ELR (cell line): ENCODE results near the gene INPP4A.

Experiments used
- DNase-seq: peaks from one replicate; pipeline ENCODE4 v3.0.0-alpha.2; 2015; ENCODE audit warnings: low read depth

INPP4A gene

GRCh38 chr2:98496750-98497493, 52.3 kb downstream of the INPP4A start:
- DNase-seq, result no peak

- no peak for DNase-seq
Observed at GRCh38 chr2:98498703-98499440, 54.2 kb downstream of the INPP4A start.

- DNase-seq, result no peak
Observed at GRCh38 chr2:98500561-98500960, 55.9 kb downstream of the INPP4A start.

- DNase-seq, result no peak
Observed at GRCh38 chr2:98501223-98501622, 56.6 kb downstream of the INPP4A start.

GRCh38 chr2:98501876-98502275, 57.2 kb downstream of the INPP4A start:
- no peak for DNase-seq

GRCh38 chr2:98502556-98503335, 58.1 kb downstream of the INPP4A start:
- peak; percentile 52 for DNase-seq

- no peak for DNase-seq
Observed at GRCh38 chr2:98503481-98504105, 58.9 kb downstream of the INPP4A start.

GRCh38 chr2:98504381-98505109, 59.9 kb downstream of the INPP4A start:
- no peak for DNase-seq

- no peak for DNase-seq
Observed at GRCh38 chr2:98505311-98505808, 60.7 kb downstream of the INPP4A start.

- DNase-seq, result peak; percentile 11
Observed at GRCh38 chr2:98505971-98506664, 61.5 kb downstream of the INPP4A start.

GRCh38 chr2:98506881-98507280, 62.2 kb downstream of the INPP4A start:
- no peak for DNase-seq

- no peak for DNase-seq
Observed at GRCh38 chr2:98507461-98507860, 62.8 kb downstream of the INPP4A start.

- no peak for DNase-seq
Observed at GRCh38 chr2:98507891-98508708, 63.4 kb downstream of the INPP4A start.

- DNase-seq, result no peak
Observed at GRCh38 chr2:98508709-98509066, 64.0 kb downstream of the INPP4A start.

- no peak for DNase-seq
Observed at GRCh38 chr2:98509542-98510321, 65.1 kb downstream of the INPP4A start.

GRCh38 chr2:98510322-98510662, 65.6 kb downstream of the INPP4A start:
- no peak for DNase-seq

- no peak for DNase-seq
Observed at GRCh38 chr2:98511981-98512380, 67.3 kb downstream of the INPP4A start.

- DNase-seq, result no peak
Observed at GRCh38 chr2:98512699-98513098, 68.0 kb downstream of the INPP4A start.

- no peak for DNase-seq
Observed at GRCh38 chr2:98514096-98514639, 69.5 kb downstream of the INPP4A start.
